Testis (tissue), 2 donors: Measurements from ENCODE around the gene FOXI3.

Experiments
- CTCF ChIP-seq, 3 experiments: fragments of 450-650 bp in 2 of 3; fragments of 200-600 bp in 1 of 3; sonication (generic) in 1 of 3; IDR thresholded peaks; one replicate each; pipeline ENCODE4 v1.5.1; 2016 to 2019; ENCODE audit warnings: antibody characterized with exemption in 3 of 3, mild to moderate bottlenecking in 2 of 3, moderate library complexity in 1 of 3
- POLR2A ChIP-seq: fragments of 450-650 bp; IDR thresholded peaks from one replicate; pipeline ENCODE4 v1.6.1; 2017; ENCODE audit warnings: antibody characterized with exemption, mild to moderate bottlenecking, moderate library complexity

GRCh38 chr2:88492002-88492401, 39.5 kb upstream of the FOXI3 start:
- TF ChIP-seq CTCF (IDR thresholded peaks at IDR 0.05) (no peak), POLR2A (no peak)
